Karpas-422 (cell line): Measurements from ENCODE around the gene FRS2. TPM values are rescaled to one million over a fixed set of nuclear protein-coding genes. Genes with fewer than 3 reads are reported as not detected.

Source experiments
- DNase-seq: peaks from one replicate; pipeline ENCODE4 v3.0.0-alpha.2; 2015
- H2AFZ ChIP-seq: fragments of 200-600 bp; sonication (generic); 2 replicates; pipeline ENCODE4 v1.6.1; 2014; ENCODE audit warnings: antibody characterized with exemption, low read length, mixed read lengths
- H3K27ac ChIP-seq: fragments of 200-600 bp; sonication (generic); 2 replicates; pipeline ENCODE4 v1.5.1; 2014; ENCODE audit warnings: mild to moderate bottlenecking, low read length, moderate library complexity
- H3K27me3 ChIP-seq: fragments of 200-600 bp; sonication (generic); 2 replicates; pipeline ENCODE4 v1.6.1; 2014; ENCODE audit warnings: low read length, mixed read lengths
- H3K36me3 ChIP-seq: fragments of 200-600 bp; sonication (generic); 2 replicates; pipeline ENCODE4 v1.6.1; 2014; ENCODE audit warnings: low read length, mixed read lengths; ENCODE audit not compliant: insufficient read depth
- H3K4me1 ChIP-seq: fragments of 200-600 bp; sonication (generic); 2 replicates; pipeline ENCODE4 v1.6.1; 2014; ENCODE audit warnings: mild to moderate bottlenecking, low read length, mixed read lengths
- H3K4me2 ChIP-seq: fragments of 200-600 bp; sonication (generic); 2 replicates; pipeline ENCODE4 v1.6.1; 2014; ENCODE audit warnings: low read length, low read depth, mild to moderate bottlenecking; ENCODE audit not compliant: poor library complexity, severe bottlenecking
- H3K4me3 ChIP-seq: fragments of 200-600 bp; sonication (generic); 2 replicates; pipeline ENCODE4 v1.5.1; 2014; ENCODE audit warnings: mild to moderate bottlenecking, antibody characterized with exemption, low read length, mixed read lengths
- H3K79me2 ChIP-seq: fragments of 200-600 bp; sonication (generic); 2 replicates; pipeline ENCODE4 v1.6.1; 2014; ENCODE audit warnings: mild to moderate bottlenecking, low read length, mixed read lengths
- H3K9ac ChIP-seq: fragments of 200-600 bp; sonication (generic); 2 replicates; pipeline ENCODE4 v1.6.0; 2014; ENCODE audit warnings: low read length
- H3K9me2 ChIP-seq: fragments of 200-600 bp; sonication (generic), shearing (Covaris generic); replicated peaks from 2 replicates; pipeline ENCODE4 v1.6.0; 2014; ENCODE audit warnings: mild to moderate bottlenecking, low read length, moderate library complexity; ENCODE audit not compliant: insufficient read depth
- H3K9me3 ChIP-seq: fragments of 300-700, 200-600 bp; sonication (generic); 2 replicates; pipeline ENCODE4 v1.6.1; 2014; ENCODE audit warnings: low read length, mixed read lengths
- H4K20me1 ChIP-seq: fragments of 200-600 bp; sonication (generic); 2 replicates; pipeline ENCODE4 v1.6.1; 2014; ENCODE audit warnings: mild to moderate bottlenecking, antibody characterized with exemption, low read length, low read depth; ENCODE audit not compliant: insufficient read depth
- total RNA-seq: library from RNA; depleted of rRNA; stranded (reverse); fragments of >200 nt; shearing (Covaris generic); gene quantifications from 2 replicates; pipeline ENCODE4 v1.2.3, GENCODE V29; 2014; ENCODE audit warnings: low replicate concordance

The FRS2 gene
- total RNA-seq, 1 experiment from 2014 or later: 26.1 TPM

DNA sequence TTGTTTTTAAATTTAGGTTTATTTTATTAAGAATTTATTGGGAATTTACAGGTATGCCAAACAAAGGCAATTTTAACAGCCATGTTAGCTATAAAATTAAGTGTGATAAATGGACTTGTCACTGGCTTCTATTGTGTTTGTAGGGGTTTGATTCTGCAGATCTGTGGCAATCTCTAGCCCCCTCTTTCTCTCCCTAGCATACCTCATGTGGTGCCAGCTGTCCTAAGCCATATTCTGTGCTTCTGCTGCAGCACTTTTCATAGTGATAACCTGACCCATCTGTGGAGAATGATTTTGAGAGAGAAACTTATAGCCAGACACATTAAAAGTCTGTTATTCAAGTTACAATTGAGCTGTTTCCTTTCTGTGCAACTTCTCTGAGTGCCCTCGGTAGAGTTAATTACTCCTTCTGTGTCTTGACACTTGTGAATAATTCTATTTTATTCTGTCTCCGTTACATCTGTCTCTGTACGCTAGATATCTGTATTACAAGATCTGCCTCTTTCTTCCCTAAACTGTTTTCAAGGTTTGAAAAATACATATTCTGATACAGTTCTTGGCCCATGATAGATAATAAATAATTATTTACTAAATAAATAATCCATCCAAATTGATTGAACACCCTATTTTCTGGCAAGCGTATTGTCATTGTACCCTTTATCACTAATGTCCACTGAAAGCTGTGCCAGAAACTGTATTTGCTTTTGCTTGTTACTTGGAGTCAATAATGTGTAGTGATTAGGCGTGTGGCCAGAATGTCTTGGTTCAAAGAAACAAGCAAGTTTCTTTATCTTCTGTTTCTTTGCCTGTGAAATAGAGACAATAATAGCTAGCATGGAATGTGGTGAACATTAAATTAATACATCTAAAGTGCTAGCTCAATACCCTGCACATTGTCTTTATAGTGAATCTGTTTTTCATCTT, 40.0 kb downstream of the FRS2 start:
- DNase-seq: no peak
- Histone ChIP-seq H3K9ac (no peak overlapping the region), H3K4me3 (no peak overlapping the region), H3K4me2 (no peak overlapping the region), H3K4me1 (peaks cover 63% of the 10 kb centered on the region), H3K27ac (no peak overlapping the region), H2AFZ (no peak overlapping the region), H3K9me3 (no peaks in the 10 kb centered on the region), H3K9me2 (no peaks in the 10 kb centered on the region), H4K20me1 (no peaks in the 10 kb centered on the region), H3K36me3 (no peaks in the 10 kb centered on the region), H3K27me3 (no peaks in the 10 kb centered on the region), H3K79me2 (peaks cover 98% of the 10 kb centered on the region)

DNA sequence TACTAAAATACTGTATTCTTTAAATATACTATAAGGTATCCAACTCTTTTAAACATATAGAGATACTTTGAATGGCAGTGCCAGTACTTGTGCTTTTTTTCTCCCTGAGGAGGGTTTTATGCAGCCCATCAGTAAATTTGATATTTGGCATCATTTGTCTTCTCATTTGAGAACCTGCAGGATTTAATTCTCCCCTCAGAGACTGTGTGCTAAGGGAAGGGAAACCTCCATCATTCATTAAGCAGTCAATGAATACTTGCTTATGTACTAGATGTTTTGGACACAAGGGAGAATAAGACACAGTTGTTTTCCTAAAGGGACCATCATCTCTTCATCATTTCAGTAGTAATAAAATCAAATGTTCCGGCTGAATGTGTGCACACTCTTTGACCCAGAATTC, 40.8 kb downstream of the FRS2 start:
- DNase-seq: no peak
- Histone ChIP-seq H3K4me2 (no peak overlapping the region), H3K79me2 (peaks cover 98% of the 10 kb centered on the region), H4K20me1 (no peaks in the 10 kb centered on the region), H3K4me1 (peaks cover 63% of the 10 kb centered on the region), H3K27me3 (no peaks in the 10 kb centered on the region), H3K4me3 (no peak overlapping the region), H2AFZ (no peak overlapping the region), H3K9me2 (no peaks in the 10 kb centered on the region), H3K27ac (no peak overlapping the region), H3K9ac (no peak overlapping the region), H3K9me3 (no peaks in the 10 kb centered on the region), H3K36me3 (no peaks in the 10 kb centered on the region)

DNA sequence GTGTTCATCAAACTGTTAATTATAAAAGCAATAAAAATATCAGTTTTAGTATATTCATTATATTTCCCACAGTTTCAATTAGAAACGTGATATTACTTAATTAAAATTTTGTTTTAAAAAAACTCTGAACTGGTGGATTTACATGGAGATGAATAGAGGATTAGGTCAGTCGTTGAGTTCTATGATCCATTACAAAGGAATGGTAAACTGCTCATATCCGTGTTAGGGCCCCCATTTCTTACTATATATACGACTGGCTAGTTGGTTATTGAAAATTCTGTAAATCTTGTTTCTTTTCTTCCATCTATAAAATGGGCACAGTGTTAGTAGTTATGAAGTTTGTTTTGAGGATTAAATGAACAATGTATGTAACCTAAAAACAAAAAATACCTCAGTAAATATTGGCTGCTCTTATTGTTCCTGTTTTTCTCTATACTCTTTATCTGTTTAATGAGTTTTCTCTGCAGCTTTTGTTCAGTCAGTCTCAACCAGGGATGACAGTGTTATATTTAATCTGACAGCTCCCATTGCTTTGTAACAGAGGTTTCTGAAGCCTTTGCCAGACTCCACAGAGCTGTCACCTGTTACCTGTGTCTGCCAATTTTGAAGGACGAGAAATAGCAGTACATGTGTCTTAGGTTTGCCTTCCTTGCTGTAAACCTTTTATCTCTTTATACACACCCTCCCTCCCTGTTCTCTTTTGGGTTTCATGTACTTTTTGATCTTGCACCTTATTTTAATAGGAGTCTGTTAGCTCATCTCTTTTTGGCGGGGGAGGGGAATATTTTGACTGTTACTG, 41.5 kb downstream of the FRS2 start:
- Histone ChIP-seq H3K4me3 (no peak overlapping the region), H3K9me2 (no peaks in the 10 kb centered on the region), H3K9me3 (no peaks in the 10 kb centered on the region), H4K20me1 (no peaks in the 10 kb centered on the region), H3K36me3 (no peaks in the 10 kb centered on the region), H3K79me2 (peaks cover 96% of the 10 kb centered on the region), H2AFZ (no peak overlapping the region), H3K9ac (no peak overlapping the region), H3K4me2 (no peak overlapping the region), H3K4me1 (peaks cover 63% of the 10 kb centered on the region), H3K27me3 (no peaks in the 10 kb centered on the region), H3K27ac (no peak overlapping the region)
- DNase-seq: no peak

- H3K9me3 ChIP-seq: no peaks in the 10 kb centered on the region
- H3K4me1 ChIP-seq: peaks cover 63% of the 10 kb centered on the region
- peaks cover 97% of the 10 kb centered on the region for H3K79me2 ChIP-seq
- H3K27ac ChIP-seq: no peak overlapping the region
- no peaks in the 10 kb centered on the region for H4K20me1 ChIP-seq
- no peak for DNase-seq
- H3K27me3 ChIP-seq: no peaks in the 10 kb centered on the region
- no peaks in the 10 kb centered on the region for H3K9me2 ChIP-seq
- no peak overlapping the region for H3K4me3 ChIP-seq
- no peaks in the 10 kb centered on the region for H3K36me3 ChIP-seq
- H2AFZ ChIP-seq: no peak overlapping the region
- no peak overlapping the region for H3K9ac ChIP-seq
- no peak overlapping the region for H3K4me2 ChIP-seq
Measured at GRCh38 chr12:69512820-69513219, 42.6 kb downstream of the FRS2 start.

DNA sequence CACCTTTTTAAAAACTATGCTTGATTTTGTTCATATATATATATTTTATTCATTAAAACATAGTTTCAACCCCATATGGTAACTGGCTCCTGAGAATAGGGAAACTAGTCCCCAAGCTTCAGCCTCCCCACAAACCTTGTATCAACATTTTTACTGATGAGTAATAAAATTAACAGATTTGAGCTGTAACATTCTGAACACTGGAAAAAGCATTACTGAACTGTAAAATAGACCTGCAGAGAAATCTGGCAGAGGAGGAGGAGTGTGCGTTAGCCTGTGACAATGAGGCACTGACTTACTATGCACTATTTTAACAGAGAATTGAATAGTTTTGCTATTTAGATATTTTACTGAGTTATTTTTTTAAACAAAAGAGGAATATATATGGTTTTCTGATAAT, 43.1 kb downstream of the FRS2 start:
- Histone ChIP-seq H3K4me3 (no peak overlapping the region), H4K20me1 (no peaks in the 10 kb centered on the region), H2AFZ (no peak overlapping the region), H3K9me3 (no peaks in the 10 kb centered on the region), H3K9me2 (no peaks in the 10 kb centered on the region), H3K27ac (no peak overlapping the region), H3K27me3 (no peaks in the 10 kb centered on the region), H3K36me3 (no peaks in the 10 kb centered on the region), H3K4me2 (no peak overlapping the region), H3K9ac (no peak overlapping the region), H3K4me1 (peaks cover 58% of the 10 kb centered on the region), H3K79me2 (peaks cover 97% of the 10 kb centered on the region)
- no peak for DNase-seq

- peaks cover 50% of the 10 kb centered on the region for H3K4me1 ChIP-seq
Measured at GRCh38 chr12:69514111-69514510, 43.9 kb downstream of the FRS2 start.

DNA sequence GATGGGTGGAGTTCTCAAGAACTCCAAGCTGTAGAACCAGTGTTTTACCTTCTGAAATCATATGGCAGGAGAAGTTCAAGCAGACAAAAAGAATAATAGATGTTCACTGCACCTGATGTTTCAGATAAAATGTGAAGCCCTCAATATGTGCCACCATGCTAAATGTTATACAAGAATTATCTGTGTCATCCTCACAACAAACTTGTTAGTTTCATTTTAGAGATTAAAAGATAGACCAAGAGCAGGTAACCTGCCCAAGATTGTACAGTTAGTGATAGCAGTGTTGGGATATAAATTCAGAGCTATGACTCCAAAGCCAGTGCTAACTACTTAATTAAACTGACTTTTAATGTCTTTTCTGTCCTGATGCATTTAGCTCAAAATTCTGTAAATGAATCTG, 44.7 kb downstream of the FRS2 start:
- Histone ChIP-seq H2AFZ (no peak overlapping the region), H3K4me3 (no peak overlapping the region), H3K4me2 (no peak overlapping the region), H3K9me3 (peaks cover 7% of the 10 kb centered on the region; the same call in 1 of the 2 replicates), H3K27me3 (no peaks in the 10 kb centered on the region), H3K9ac (no peak overlapping the region), H3K79me2 (peaks cover 97% of the 10 kb centered on the region), H3K9me2 (no peaks in the 10 kb centered on the region), H4K20me1 (no peaks in the 10 kb centered on the region), H3K27ac (no peak overlapping the region), H3K4me1 (peaks cover 43% of the 10 kb centered on the region), H3K36me3 (no peaks in the 10 kb centered on the region)
- DNase-seq: no peak

More at GRCh38 chr12:69514111-69514510, 43.9 kb downstream of the FRS2 start:
- no peak overlapping the region for H3K4me2 ChIP-seq
- H3K27me3 ChIP-seq: no peaks in the 10 kb centered on the region
- H3K9ac ChIP-seq: no peak overlapping the region
- H3K79me2 ChIP-seq: peaks cover 97% of the 10 kb centered on the region
- H3K27ac ChIP-seq: no peak overlapping the region
- H3K4me3 ChIP-seq: no peak overlapping the region
- no peaks in the 10 kb centered on the region for H3K36me3 ChIP-seq
- H3K9me2 ChIP-seq: no peaks in the 10 kb centered on the region
- H4K20me1 ChIP-seq: no peaks in the 10 kb centered on the region
- no peak for DNase-seq
- no peak overlapping the region for H2AFZ ChIP-seq
- H3K9me3 ChIP-seq: no peaks in the 10 kb centered on the region

DNA sequence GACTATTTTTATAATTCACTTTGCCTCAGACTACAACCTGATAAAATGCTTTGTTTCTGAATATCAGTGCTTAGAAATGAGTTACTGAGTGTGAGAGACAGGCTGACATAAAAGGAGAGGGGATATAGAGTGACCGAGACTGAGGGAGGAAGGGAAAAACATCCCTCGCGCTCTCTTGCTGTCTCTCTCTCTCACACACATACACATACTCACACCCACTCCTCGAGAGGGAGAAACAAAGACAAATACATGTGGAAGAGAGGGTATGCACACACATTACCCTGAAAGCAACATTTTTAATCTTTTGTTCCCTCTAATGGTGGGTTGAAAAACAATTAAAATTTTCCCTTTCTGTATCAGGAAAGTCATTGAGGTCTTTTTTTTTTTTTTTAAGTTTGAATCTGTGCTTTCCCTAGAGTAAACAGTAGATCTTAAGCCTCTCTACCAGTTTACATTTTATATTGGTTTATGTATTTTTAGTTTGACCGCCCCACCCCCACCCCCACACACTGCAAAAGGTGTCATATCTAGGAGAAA, 45.3 kb downstream of the FRS2 start:
- Histone ChIP-seq H3K36me3 (no peaks in the 10 kb centered on the region), H3K27ac (no peak overlapping the region), H4K20me1 (no peaks in the 10 kb centered on the region), H3K79me2 (peaks cover 97% of the 10 kb centered on the region), H3K27me3 (no peaks in the 10 kb centered on the region), H3K4me2 (no peak overlapping the region), H2AFZ (no peak overlapping the region), H3K9ac (no peak overlapping the region), H3K4me3 (no peak overlapping the region), H3K9me3 (peaks cover 10% of the 10 kb centered on the region), H3K4me1 (peaks cover 38% of the 10 kb centered on the region), H3K9me2 (no peaks in the 10 kb centered on the region)
- DNase-seq: no peak
